H9 (cell line): ENCODE measurements around the gene FAM193B. TPM values are rescaled to one million over a fixed set of nuclear protein-coding genes. Genes with fewer than 3 reads are reported as not detected.
"Not testable (repeated sequence)": the region's sequence is repeated elsewhere in the genome, so short reads cannot be mapped to it uniquely, and the experiment has no call there.

Experiments
- DNase-seq: peaks from one replicate; pipeline ENCODE4 v3.0.0-alpha.2; 2017
- H2AFZ ChIP-seq: one replicate; pipeline ENCODE4 v1.6.1; 2013; ENCODE audit warnings: mild to moderate bottlenecking, low read length, control low read depth, moderate library complexity
- H2AK5ac ChIP-seq: 2 replicates; pipeline ENCODE4 v1.6.1; 2013; ENCODE audit warnings: low read length, control low read depth, mixed read lengths; ENCODE audit not compliant: insufficient read length
- H2BK120ac ChIP-seq: one replicate; pipeline ENCODE4 v1.6.1; 2013; ENCODE audit warnings: low read depth, mild to moderate bottlenecking, low read length, control low read depth, inconsistent platforms; ENCODE audit not compliant: poor library complexity, severe bottlenecking
- H2BK12ac ChIP-seq: 2 replicates; pipeline ENCODE4 v1.6.1; 2013; ENCODE audit warnings: low read length, control low read depth, mixed read lengths, low read depth; ENCODE audit not compliant: insufficient read length
- H2BK15ac ChIP-seq: 2 replicates; pipeline ENCODE4 v1.6.1; 2013; ENCODE audit warnings: low read depth, low read length, control low read depth
- H2BK20ac ChIP-seq: one replicate; pipeline ENCODE4 v1.6.1; 2013; ENCODE audit warnings: low read depth, mild to moderate bottlenecking, low read length, control low read depth, inconsistent platforms; ENCODE audit not compliant: poor library complexity, severe bottlenecking
- H2BK5ac ChIP-seq: 2 replicates; pipeline ENCODE4 v1.6.1; 2013; ENCODE audit warnings: low read length, control low read depth, mixed read lengths; ENCODE audit not compliant: insufficient read length
- H3K14ac ChIP-seq: 2 replicates; pipeline ENCODE4 v1.6.1; 2013; ENCODE audit warnings: low read length, control low read depth; ENCODE audit not compliant: insufficient read depth
- H3K18ac ChIP-seq: 2 replicates; pipeline ENCODE4 v1.6.1; 2013; ENCODE audit warnings: low read depth, mild to moderate bottlenecking, mixed read lengths, low read length, control low read depth; ENCODE audit not compliant: insufficient read length
- H3K23ac ChIP-seq: 2 replicates; pipeline ENCODE4 v1.6.1; 2013; ENCODE audit warnings: low read length, control low read depth, mixed read lengths, low read depth; ENCODE audit not compliant: insufficient read length
- H3K23me2 ChIP-seq: 2 replicates; pipeline ENCODE4 v1.6.1; 2013; ENCODE audit warnings: low read depth, mild to moderate bottlenecking, mixed read lengths, low read length, control low read depth; ENCODE audit not compliant: insufficient read length, poor library complexity, severe bottlenecking
- H3K27ac ChIP-seq: 2 replicates; pipeline ENCODE4 v1.5.1; 2013; ENCODE audit warnings: low read length, control low read depth, mixed read lengths, low read depth; ENCODE audit not compliant: insufficient read length
- H3K27me3 ChIP-seq: 2 replicates; pipeline ENCODE4 v1.6.1; 2013; ENCODE audit warnings: low read length, control low read depth, inconsistent platforms; ENCODE audit not compliant: insufficient read depth
- H3K4ac ChIP-seq: 2 replicates; pipeline ENCODE4 v1.6.1; 2013; ENCODE audit warnings: low read depth, mild to moderate bottlenecking, control low read depth, inconsistent platforms, low read length, moderate library complexity
- H3K4me1 ChIP-seq: 2 replicates; pipeline ENCODE4 v1.6.1; 2013; ENCODE audit warnings: low read length, control low read depth, inconsistent platforms; ENCODE audit not compliant: insufficient read depth
- H3K4me2 ChIP-seq: 2 replicates; pipeline ENCODE4 v1.6.1; 2013; ENCODE audit warnings: low read length, control low read depth, mixed read lengths; ENCODE audit not compliant: insufficient read length, insufficient read depth
- H3K56ac ChIP-seq: 2 replicates; pipeline ENCODE4 v1.6.1; 2013; ENCODE audit warnings: low read depth, mild to moderate bottlenecking, mixed read lengths, low read length, control low read depth; ENCODE audit not compliant: insufficient read length
- H3K79me1 ChIP-seq: 2 replicates; pipeline ENCODE4 v1.6.1; 2013; ENCODE audit warnings: low read depth, mild to moderate bottlenecking, moderate library complexity, low read length, control low read depth, inconsistent platforms; ENCODE audit not compliant: insufficient read depth, poor library complexity, severe bottlenecking
- H3K79me2 ChIP-seq: 2 replicates; pipeline ENCODE4 v1.6.1; 2013; ENCODE audit warnings: low read length, control low read depth, inconsistent platforms; ENCODE audit not compliant: insufficient read depth
- H3K9ac ChIP-seq: 2 replicates; pipeline ENCODE4 v1.6.1; 2013; ENCODE audit warnings: low read length, control low read depth, mixed read lengths; ENCODE audit not compliant: insufficient read length; ENCODE audit errors: extremely low read depth
- H3K9me3 ChIP-seq: one replicate; pipeline ENCODE4 v1.6.1; 2013; ENCODE audit warnings: low read depth, low read length, inconsistent platforms; ENCODE audit not compliant: control insufficient read depth
- H3T11ph ChIP-seq: one replicate; pipeline ENCODE4 v1.6.1; 2013; ENCODE audit warnings: mild to moderate bottlenecking, low read length, control low read depth, inconsistent platforms
- H4K20me1 ChIP-seq: one replicate; pipeline ENCODE4 v1.6.1; 2013; ENCODE audit not compliant: control insufficient read depth, insufficient read length, insufficient read depth
- H4K5ac ChIP-seq: 2 replicates; pipeline ENCODE4 v1.6.1; 2013; ENCODE audit warnings: low read depth, mild to moderate bottlenecking, mixed read lengths, low read length, control low read depth; ENCODE audit not compliant: insufficient read length
- H4K8ac ChIP-seq: replicated peaks from 2 replicates; pipeline ENCODE4 v1.6.1; 2013; ENCODE audit warnings: low read length, control low read depth, mixed read lengths, low read depth; ENCODE audit not compliant: insufficient read length
- H4K91ac ChIP-seq: 2 replicates; pipeline ENCODE4 v1.6.1; 2013; ENCODE audit warnings: low read depth, mild to moderate bottlenecking, moderate library complexity, mixed read lengths, low read length, control low read depth; ENCODE audit not compliant: insufficient read length
- H3K27ac Mint-ChIP-seq, 3 experiments: 2 replicates in 2 of 3; 3 replicates in 1 of 3; pipeline ENCODE4 v1.8.0; 2020 to 2021; ENCODE audit warnings: mixed read lengths in 3 of 3, mild to moderate bottlenecking in 1 of 3, moderate library complexity in 1 of 3
- H3K27me3 Mint-ChIP-seq: 2 replicates; pipeline ENCODE4 v1.8.0; 2021; ENCODE audit warnings: low read depth, mild to moderate bottlenecking, moderate library complexity, mixed read lengths
- H3K36me3 Mint-ChIP-seq, 3 experiments: 2 replicates in 2 of 3; 3 replicates in 1 of 3; pipeline ENCODE4 v1.8.0; 2020 to 2021; ENCODE audit warnings: low read depth in 3 of 3, mixed read lengths in 3 of 3; ENCODE audit not compliant: insufficient read depth in 1 of 3
- H3K4me1 Mint-ChIP-seq, 2 experiments: 2 replicates each; pipeline ENCODE4 v1.8.0; 2020; ENCODE audit warnings: mixed read lengths in 2 of 2
- H3K4me3 Mint-ChIP-seq, 2 experiments: 2 replicates in 1 of 2; 3 replicates in 1 of 2; pipeline ENCODE4 v1.8.0; 2020 to 2021; ENCODE audit warnings: mild to moderate bottlenecking in 2 of 2, mixed read lengths in 2 of 2, moderate library complexity in 1 of 2
- H3K9me3 Mint-ChIP-seq, 2 experiments: 2 replicates in 1 of 2; 3 replicates in 1 of 2; pipeline ENCODE4 v1.8.0; 2020; ENCODE audit warnings: mild to moderate bottlenecking in 2 of 2, mixed read lengths in 2 of 2, moderate library complexity in 1 of 2
- CTCF ChIP-seq: fragments of 200-600 bp; sonication (generic); conservative IDR thresholded peaks from 3 replicates; pipeline ENCODE4 v1.8.0; 2021; ENCODE audit warnings: antibody characterized with exemption, mild to moderate bottlenecking
- WGBS: extraction: QIAGEN DNeasy Blood & Tissue Kit; methylation state at CpG from one replicate; pipeline ENCODE4 v1.1.7; 2013; ENCODE audit warnings: missing lambda C conversion rate, low lambda C conversion rate, mixed read lengths; ENCODE audit not compliant: insufficient read length; ENCODE audit errors: extremely low coverage; 5-methylcytosine and 5-hydroxymethylcytosine counted together
- total RNA-seq: library from RNA; stranded (reverse); gene quantifications from 2 replicates; pipeline ENCODE4 v1.2.1, GENCODE V29; 2021

FAM193B gene
- total RNA-seq, 1 experiment from 2014 or later, result 71.5 TPM

- peaks cover 36% of the 10 kb centered on the region for H3K27me3 Mint-ChIP-seq
- no peaks in the 10 kb centered on the region for H3K79me2 ChIP-seq
- H3K14ac ChIP-seq, result no peak overlapping the region
- H3K4me2 ChIP-seq, result no peak overlapping the region
- WGBS, result no CpG with 5 or more reads among the region's 8 CpGs
- no peak overlapping the region for H2BK120ac ChIP-seq
- H3K4me1 ChIP-seq, result no peaks in the 10 kb centered on the region
- H2BK12ac ChIP-seq, result no peak overlapping the region
- no peak overlapping the region for H3K9ac ChIP-seq
- H3T11ph ChIP-seq, result no peak overlapping the region
- H3K23ac ChIP-seq, result no peak overlapping the region
- no peak overlapping the region for H2BK20ac ChIP-seq
- no peaks in the 10 kb centered on the region for H3K9me3 ChIP-seq
- H3K27me3 ChIP-seq, result no peaks in the 10 kb centered on the region
- H3K36me3 Mint-ChIP-seq, result peaks cover 6 to 12% (median 10%) of the 10 kb centered on the region in 3 experiments
- peaks cover 28 to 29% of the 10 kb centered on the region in 2 experiments for H3K9me3 Mint-ChIP-seq
- H4K91ac ChIP-seq, result no peak overlapping the region
- no peak overlapping the region for H4K5ac ChIP-seq
- DNase-seq, result no peak
- no peaks in the 10 kb centered on the region for H4K20me1 ChIP-seq
- H2BK5ac ChIP-seq, result no peak overlapping the region
- no peak overlapping the region for H3K27ac ChIP-seq
- no peaks in the 10 kb centered on the region for H3K79me1 ChIP-seq
- H3K23me2 ChIP-seq, result no peaks in the 10 kb centered on the region
- H3K4ac ChIP-seq, result no peak overlapping the region
- no peaks in the 10 kb centered on the region for H3K4me1 Mint-ChIP-seq
- H3K56ac ChIP-seq, result no peak overlapping the region
- H2AFZ ChIP-seq, result no peak overlapping the region
- no peak overlapping the region for H2AK5ac ChIP-seq
- H2BK15ac ChIP-seq, result no peak overlapping the region
- H4K8ac ChIP-seq, result no peak overlapping the region
- H3K27ac Mint-ChIP-seq, result no peak overlapping the region
- no peak for TF ChIP-seq CTCF
- H3K4me3 Mint-ChIP-seq, result no peak overlapping the region
- H3K18ac ChIP-seq, result no peak overlapping the region
These were observed 10.7 kb upstream of the FAM193B start for GRCh38 chr5:177565046-177565445.

GRCh38 chr5:177559446-177559941 is 5.1 kb upstream of the FAM193B start:
- H3K23me2 ChIP-seq, H3K79me1 ChIP-seq, H3K14ac ChIP-seq, H3K4me1 ChIP-seq, H3K27ac Mint-ChIP-seq, H3K27ac ChIP-seq, H2BK20ac ChIP-seq, H4K20me1 ChIP-seq, H4K8ac ChIP-seq, H2BK15ac ChIP-seq, H2BK120ac ChIP-seq, H3K4me3 Mint-ChIP-seq, H3K79me2 ChIP-seq, H3K9me3 ChIP-seq, H3K4ac ChIP-seq, H3K18ac ChIP-seq, H4K91ac ChIP-seq, H2AK5ac ChIP-seq, H3K23ac ChIP-seq, H3K27me3 ChIP-seq, H3K56ac ChIP-seq, H2BK12ac ChIP-seq, H2BK5ac ChIP-seq, H3K9ac ChIP-seq, H3T11ph ChIP-seq, DNase-seq, H4K5ac ChIP-seq, H3K4me2 ChIP-seq, H2AFZ ChIP-seq: not testable (repeated sequence)
- peaks cover 22 to 23% of the 10 kb centered on the region in 2 experiments for H3K4me1 Mint-ChIP-seq
- H3K9me3 Mint-ChIP-seq, result peaks cover 31 to 33% of the 10 kb centered on the region in 2 experiments
- whole genome bisulfite sequencing, result no CpG with 5 or more reads among the region's 8 CpGs
- peaks cover 6 to 12% (median 10%) of the 10 kb centered on the region in 3 experiments for H3K36me3 Mint-ChIP-seq
- peaks cover 18% of the 10 kb centered on the region for H3K27me3 Mint-ChIP-seq
